Astrocyte (in vitro differentiated cells and primary cell): ENCODE measurements around the gene BCAS2. TPM values are rescaled to one million over a fixed set of nuclear protein-coding genes. Genes with fewer than 3 reads are reported as not detected.

ENCODE experiments used
- DNase-seq: peaks from one replicate; pipeline ENCODE4 v3.0.0-alpha.2; 2010; ENCODE audit warnings: low read depth
- FAIRE-seq: peaks from 2 replicates; lab custom pipeline; 2011; peaks lifted over from hg19 to GRCh38; lab: Jason Lieb, UNC
- H2AFZ ChIP-seq: 2 replicates; pipeline ENCODE4 v1.6.0; 2012; ENCODE audit warnings: low read depth, low read length, inconsistent platforms
- H3K27ac ChIP-seq: 2 replicates; pipeline ENCODE4 v1.5.1; 2011; ENCODE audit warnings: low read depth, low read length, inconsistent platforms
- H3K27me3 ChIP-seq: 2 replicates; pipeline ENCODE4 v1.6.0; 2011; ENCODE audit warnings: low read length, inconsistent platforms; ENCODE audit not compliant: insufficient read depth
- H3K36me3 ChIP-seq: 2 replicates; pipeline ENCODE4 v1.5.1; 2011; ENCODE audit warnings: low read length, inconsistent platforms; ENCODE audit not compliant: insufficient read depth
- H3K4me1 ChIP-seq: 2 replicates; pipeline ENCODE4 v1.5.1; 2011; ENCODE audit warnings: low read length, inconsistent platforms; ENCODE audit not compliant: insufficient read depth
- H3K4me2 ChIP-seq: 2 replicates; pipeline ENCODE4 v1.6.0; 2012; ENCODE audit warnings: low read length, inconsistent platforms
- H3K4me3 ChIP-seq: 2 replicates; pipeline ENCODE4 v1.5.1; 2011; ENCODE audit warnings: low read depth, mild to moderate bottlenecking, low read length, inconsistent platforms; ENCODE audit not compliant: insufficient read depth
- H3K79me2 ChIP-seq: 2 replicates; pipeline ENCODE4 v1.6.0; 2012; ENCODE audit warnings: mild to moderate bottlenecking, low read length, inconsistent platforms; ENCODE audit not compliant: insufficient read depth
- H3K9ac ChIP-seq: 2 replicates; pipeline ENCODE4 v1.6.0; 2012; ENCODE audit warnings: mild to moderate bottlenecking, low read length, inconsistent platforms
- H3K9me3 ChIP-seq: 2 replicates; pipeline ENCODE4 v1.5.1; 2012; ENCODE audit warnings: low read depth, mild to moderate bottlenecking, low read length, inconsistent platforms; ENCODE audit not compliant: insufficient read depth
- H4K20me1 ChIP-seq: 2 replicates; pipeline ENCODE4 v1.6.0; 2012; ENCODE audit warnings: low read length, inconsistent platforms; ENCODE audit not compliant: insufficient read depth
- H3K27ac Mint-ChIP-seq: one replicate; pipeline ENCODE4 v1.8.0; 2021; ENCODE audit warnings: mild to moderate bottlenecking, mixed read lengths; ENCODE audit not compliant: unreplicated experiment
- H3K27me3 Mint-ChIP-seq: one replicate; pipeline ENCODE4 v1.8.0; 2021; ENCODE audit warnings: low read depth, mixed read lengths; ENCODE audit not compliant: unreplicated experiment
- H3K36me3 Mint-ChIP-seq: one replicate; pipeline ENCODE4 v1.8.0; 2021; ENCODE audit warnings: low read depth, mixed read lengths; ENCODE audit not compliant: unreplicated experiment
- H3K4me1 Mint-ChIP-seq: one replicate; pipeline ENCODE4 v1.8.0; 2021; ENCODE audit warnings: low read depth, mixed read lengths; ENCODE audit not compliant: unreplicated experiment
- H3K4me3 Mint-ChIP-seq: one replicate; pipeline ENCODE4 v1.8.0; 2021; ENCODE audit warnings: mild to moderate bottlenecking, moderate library complexity, mixed read lengths; ENCODE audit not compliant: unreplicated experiment
- H3K9me3 Mint-ChIP-seq: one replicate; pipeline ENCODE4 v1.8.0; 2021; ENCODE audit warnings: mild to moderate bottlenecking, mixed read lengths; ENCODE audit not compliant: unreplicated experiment
- EZH2 ChIP-seq: IDR thresholded peaks from 2 replicates; pipeline ENCODE4 v1.6.1; 2012; ENCODE audit warnings: mild to moderate bottlenecking, low read length, inconsistent platforms; ENCODE audit not compliant: insufficient read depth
- total RNA-seq: library from RNA; stranded (reverse); gene quantifications from 2 replicates; pipeline ENCODE4 v1.2.1, GENCODE V29; 2021
- TF ChIP-seq, protein P1 (sequence below): IDR thresholded peaks from 2 replicates; pipeline ENCODE4 v1.5.1; 2011; ENCODE audit warnings: low read depth, mild to moderate bottlenecking, inconsistent platforms, low read length, moderate library complexity; ENCODE audit not compliant: insufficient read depth

Gene BCAS2
- total RNA-seq, 1 donor from 2014 or later, result 48.4 TPM

DNA sequence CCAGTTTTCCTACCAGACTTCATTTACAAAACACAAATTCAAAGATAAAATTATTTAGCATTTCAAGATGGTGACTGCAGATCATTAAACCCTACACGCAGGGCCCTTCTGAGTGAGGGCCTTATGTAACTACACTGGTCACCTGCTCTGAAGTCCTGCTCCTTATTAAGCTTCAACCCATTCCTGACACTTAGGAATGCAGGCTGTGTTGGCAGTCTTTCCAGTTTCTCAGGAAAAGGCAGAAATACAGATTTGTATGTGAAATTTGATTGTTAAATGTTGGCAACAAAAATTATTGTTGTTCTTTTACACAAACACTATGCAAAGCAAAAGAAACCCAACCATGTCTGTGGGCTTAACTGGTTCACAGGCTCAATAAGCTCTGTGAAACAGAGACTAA, 25.8 kb upstream of the BCAS2 start:
- Mint-ChIP-seq H3K4me1 (peaks cover 7% of the 10 kb centered on the region), H3K36me3 (no peaks in the 10 kb centered on the region), H3K4me3 (no peak overlapping the region), H3K27me3 (no peaks in the 10 kb centered on the region), H3K27ac (no peak overlapping the region), H3K9me3 (no peaks in the 10 kb centered on the region)
- Histone ChIP-seq H3K36me3 (no peaks in the 10 kb centered on the region), H3K79me2 (no peaks in the 10 kb centered on the region), H3K9me3 (no peaks in the 10 kb centered on the region), H2AFZ (no peak overlapping the region), H3K9ac (no peak overlapping the region), H3K27me3 (no peaks in the 10 kb centered on the region), H3K4me2 (no peak overlapping the region), H3K4me1 (no peaks in the 10 kb centered on the region), H4K20me1 (no peaks in the 10 kb centered on the region), H3K27ac (no peak overlapping the region), H3K4me3 (no peak overlapping the region)
- DNase-seq, result no peak
- TF ChIP-seq, protein P1, sequence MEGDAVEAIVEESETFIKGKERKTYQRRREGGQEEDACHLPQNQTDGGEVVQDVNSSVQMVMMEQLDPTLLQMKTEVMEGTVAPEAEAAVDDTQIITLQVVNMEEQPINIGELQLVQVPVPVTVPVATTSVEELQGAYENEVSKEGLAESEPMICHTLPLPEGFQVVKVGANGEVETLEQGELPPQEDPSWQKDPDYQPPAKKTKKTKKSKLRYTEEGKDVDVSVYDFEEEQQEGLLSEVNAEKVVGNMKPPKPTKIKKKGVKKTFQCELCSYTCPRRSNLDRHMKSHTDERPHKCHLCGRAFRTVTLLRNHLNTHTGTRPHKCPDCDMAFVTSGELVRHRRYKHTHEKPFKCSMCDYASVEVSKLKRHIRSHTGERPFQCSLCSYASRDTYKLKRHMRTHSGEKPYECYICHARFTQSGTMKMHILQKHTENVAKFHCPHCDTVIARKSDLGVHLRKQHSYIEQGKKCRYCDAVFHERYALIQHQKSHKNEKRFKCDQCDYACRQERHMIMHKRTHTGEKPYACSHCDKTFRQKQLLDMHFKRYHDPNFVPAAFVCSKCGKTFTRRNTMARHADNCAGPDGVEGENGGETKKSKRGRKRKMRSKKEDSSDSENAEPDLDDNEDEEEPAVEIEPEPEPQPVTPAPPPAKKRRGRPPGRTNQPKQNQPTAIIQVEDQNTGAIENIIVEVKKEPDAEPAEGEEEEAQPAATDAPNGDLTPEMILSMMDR, result no peak
- no peak for TF ChIP-seq EZH2
- FAIRE-seq, result no peak

DNA sequence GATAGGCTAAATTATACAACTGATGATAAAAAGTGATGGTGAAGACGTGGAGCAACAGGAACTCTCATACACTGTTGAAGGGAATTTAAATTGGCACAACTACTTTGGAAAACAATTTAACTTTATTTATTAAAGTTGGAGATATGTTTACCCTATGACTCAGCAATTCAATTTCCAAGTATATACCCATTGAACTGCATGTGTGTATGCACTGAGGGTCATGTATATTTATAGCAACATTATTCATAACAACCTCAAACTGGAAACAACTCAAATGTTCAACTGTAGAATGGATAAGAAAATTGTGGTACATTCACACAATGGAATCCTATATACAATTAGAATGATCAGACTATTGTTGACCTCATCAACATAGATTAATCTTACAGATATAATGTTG, 16.5 kb upstream of the BCAS2 start:
- no peaks in the 10 kb centered on the region for H3K9me3 Mint-ChIP-seq
- H3K4me2 ChIP-seq, result no peak overlapping the region
- no peak overlapping the region for H3K9ac ChIP-seq
- H3K27me3 ChIP-seq, result no peaks in the 10 kb centered on the region
- H3K27ac ChIP-seq, result no peak overlapping the region
- TF ChIP-seq EZH2, result no peak
- TF ChIP-seq, protein P1, result no peak
- H3K4me1 Mint-ChIP-seq, result no peaks in the 10 kb centered on the region
- H3K27ac Mint-ChIP-seq, result no peak overlapping the region
- H3K4me3 Mint-ChIP-seq, result no peak overlapping the region
- no peak for FAIRE-seq
- no peak overlapping the region for H3K4me3 ChIP-seq
- no peaks in the 10 kb centered on the region for H3K9me3 ChIP-seq
- H2AFZ ChIP-seq, result no peak overlapping the region
- no peaks in the 10 kb centered on the region for H4K20me1 ChIP-seq
- no peak for DNase-seq
- no peaks in the 10 kb centered on the region for H3K79me2 ChIP-seq
- peaks cover 2% of the 10 kb centered on the region for H3K36me3 Mint-ChIP-seq
- no peaks in the 10 kb centered on the region for H3K27me3 Mint-ChIP-seq
- no peaks in the 10 kb centered on the region for H3K4me1 ChIP-seq
- H3K36me3 ChIP-seq, result no peaks in the 10 kb centered on the region

DNA sequence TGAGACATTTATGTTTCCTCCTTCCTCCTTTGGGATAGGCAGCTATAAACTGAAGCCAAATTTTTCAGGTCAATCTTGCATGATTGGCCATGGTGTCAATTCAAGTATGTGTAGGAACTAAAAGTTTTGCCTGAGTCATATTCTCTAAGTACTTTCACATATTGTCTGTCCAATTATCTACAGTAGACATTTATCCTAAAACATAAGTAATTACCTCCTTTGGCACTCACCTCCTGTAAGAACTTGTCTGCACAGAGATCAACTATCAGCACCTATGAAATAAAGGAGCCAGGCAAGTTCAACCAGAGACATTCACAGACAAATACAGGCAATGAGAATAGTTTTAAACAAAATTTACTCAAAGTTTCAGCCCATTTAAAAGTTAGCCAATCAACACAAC, 14.2 kb upstream of the BCAS2 start:
- FAIRE-seq (no peak), DNase-seq (no peak)
- Mint-ChIP-seq H3K4me1 (no peaks in the 10 kb centered on the region), H3K27me3 (no peaks in the 10 kb centered on the region), H3K36me3 (no peaks in the 10 kb centered on the region), H3K9me3 (no peaks in the 10 kb centered on the region), H3K27ac (no peak overlapping the region), H3K4me3 (no peak overlapping the region)
- H3K9me3 ChIP-seq, result no peaks in the 10 kb centered on the region
- no peak overlapping the region for H3K4me2 ChIP-seq
- no peaks in the 10 kb centered on the region for H3K79me2 ChIP-seq
- H3K27ac ChIP-seq, result no peak overlapping the region
- no peaks in the 10 kb centered on the region for H3K27me3 ChIP-seq
- H4K20me1 ChIP-seq, result no peaks in the 10 kb centered on the region
- TF ChIP-seq EZH2, result no peak
- TF ChIP-seq, protein P1, result no peak
- no peak overlapping the region for H2AFZ ChIP-seq
- no peak overlapping the region for H3K4me3 ChIP-seq
- no peaks in the 10 kb centered on the region for H3K4me1 ChIP-seq
- no peaks in the 10 kb centered on the region for H3K36me3 ChIP-seq
- no peak overlapping the region for H3K9ac ChIP-seq
